Transverse colon (tissue), 4 donors: ENCODE data around the gene KLHL11. TPM values are rescaled to one million over a fixed set of nuclear protein-coding genes. Genes with fewer than 3 reads are reported as not detected.
A peak's percentile ranks its signal among the peaks of the same experiment; 100 is the strongest.

Experiments
- DNase-seq: peaks from one replicate; pipeline ENCODE4 v3.0.0-alpha.2; 2019
- H3K27ac ChIP-seq, 4 donors: fragments of 200-600 bp; sonication (generic); 2 replicates each; pipeline ENCODE4 v1.5.1; 2016 to 2018; ENCODE audit warnings: inconsistent platforms in 4 of 4
- H3K27me3 ChIP-seq: fragments of 200-600 bp; sonication (generic); 2 replicates; pipeline ENCODE4 v1.5.1; 2017; ENCODE audit warnings: inconsistent platforms
- H3K36me3 ChIP-seq, 4 donors: fragments of 200-600 bp; sonication (generic); 2 replicates each; pipeline ENCODE4 v1.5.1; 2017 to 2019; ENCODE audit warnings: inconsistent platforms in 4 of 4
- H3K4me1 ChIP-seq, 4 donors: fragments of 200-600 bp; sonication (generic); 2 replicates each; pipeline ENCODE4 v1.5.1; 2017 to 2020; ENCODE audit warnings: inconsistent platforms in 4 of 4
- H3K4me3 ChIP-seq, 4 donors: fragments of 200-600 bp; sonication (generic); 1 replicate in 1 of 4; 2 replicates in 3 of 4; pipeline versions ENCODE4 v1.5.1 to v1.6.1; 2017 to 2019; ENCODE audit warnings: inconsistent platforms in 4 of 4
- H3K9me3 ChIP-seq, 2 donors: fragments of 200-600 bp; sonication (generic); 2 replicates each; pipeline ENCODE4 v1.5.1; 2017 to 2019; ENCODE audit warnings: inconsistent platforms in 2 of 2
- EP300 ChIP-seq: sonication (generic); formaldehyde crosslinking; IDR thresholded peaks from one replicate; pipeline ENCODE4 v1.6.1; 2017; ENCODE audit warnings: antibody characterized with exemption, low read depth
- POLR2A ChIP-seq: fragments of 450-650 bp; IDR thresholded peaks from one replicate; pipeline ENCODE4 v1.6.1; 2016; ENCODE audit warnings: antibody characterized with exemption, mild to moderate bottlenecking, moderate library complexity
- POLR2AphosphoS5 ChIP-seq, 3 donors: sonication (generic); formaldehyde crosslinking; IDR thresholded peaks; one replicate each; pipeline ENCODE4 v1.6.1; 2016; ENCODE audit warnings: antibody characterized with exemption in 3 of 3
- WGBS, 2 donors: methylation state at CpG; one replicate each; pipeline ENCODE4 v1.1.5; 2018; ENCODE audit warnings: low coverage in 1 of 2; 5-methylcytosine and 5-hydroxymethylcytosine counted together
- in situ Hi-C, 4 donors: fragments of 200-750 bp; cut with MboI; loops; one replicate each; pipeline versions ENCODE4 v1.15.0 to v1.15.1; 2017; ENCODE audit warnings: low sequenced_read_pairs in 3 of 4, low pct_ligation_motif_present in 1 of 4, low pct_unique_long_range_greater_than_20kb in 1 of 4
- intact Hi-C: fragments of 100-400 bp; cut with DNase I; formaldehyde crosslinking; loops from one replicate; pipeline ENCODE4 v1.15.1; 2023; ENCODE audit warnings: low total_unique reads
- total RNA-seq, 4 donors: library from RNA; depleted of rRNA; stranded (reverse); fragments of >200 nt; gene quantifications; one replicate each; pipeline ENCODE4 v1.1.0, GENCODE V29; 2016
- TF ChIP-seq, protein P1 (sequence below), 5 experiments: fragments of 200-600 bp in 3 of 5; fragments of 450-650 bp in 2 of 5; sonication (generic) in 3 of 5; IDR thresholded peaks; 1 replicate in 2 of 5; 2 replicates in 3 of 5; pipeline ENCODE4 v1.5.1; 2016 to 2017; ENCODE audit warnings: antibody characterized with exemption in 5 of 5, inconsistent platforms in 3 of 5, mild to moderate bottlenecking in 2 of 5, moderate library complexity in 1 of 5

The KLHL11 gene
- total RNA-seq, 4 donors from 2014 or later = 5.4 to 19.5 (median 15.9) TPM

DNA sequence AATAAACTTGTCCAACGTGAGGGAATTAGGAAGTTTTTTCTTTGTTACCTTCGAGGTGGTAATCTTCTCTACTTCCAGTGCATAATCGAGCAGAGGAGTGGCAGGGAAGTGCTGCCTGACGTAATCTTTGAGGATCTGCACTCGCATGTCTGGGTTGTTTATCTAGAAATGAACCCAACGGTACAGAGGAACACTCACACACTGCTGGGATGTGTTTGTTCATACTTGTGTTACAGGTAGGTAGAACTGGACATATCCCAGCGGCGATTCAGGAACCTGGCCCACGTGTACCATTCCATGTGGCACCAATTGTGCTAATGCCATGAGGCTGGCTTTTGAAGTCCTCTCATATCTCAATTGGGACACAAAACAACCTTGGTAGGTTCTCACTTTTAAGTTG, 4.2 kb upstream of the KLHL11 start:
- H3K4me3 ChIP-seq = no peak overlapping the region
- H3K9me3 ChIP-seq = no peaks in the 10 kb centered on the region
- H3K27me3 ChIP-seq = no peaks in the 10 kb centered on the region
- H3K27ac ChIP-seq = no peak overlapping the region
- TF ChIP-seq POLR2A = no peak
- TF ChIP-seq, protein P1, sequence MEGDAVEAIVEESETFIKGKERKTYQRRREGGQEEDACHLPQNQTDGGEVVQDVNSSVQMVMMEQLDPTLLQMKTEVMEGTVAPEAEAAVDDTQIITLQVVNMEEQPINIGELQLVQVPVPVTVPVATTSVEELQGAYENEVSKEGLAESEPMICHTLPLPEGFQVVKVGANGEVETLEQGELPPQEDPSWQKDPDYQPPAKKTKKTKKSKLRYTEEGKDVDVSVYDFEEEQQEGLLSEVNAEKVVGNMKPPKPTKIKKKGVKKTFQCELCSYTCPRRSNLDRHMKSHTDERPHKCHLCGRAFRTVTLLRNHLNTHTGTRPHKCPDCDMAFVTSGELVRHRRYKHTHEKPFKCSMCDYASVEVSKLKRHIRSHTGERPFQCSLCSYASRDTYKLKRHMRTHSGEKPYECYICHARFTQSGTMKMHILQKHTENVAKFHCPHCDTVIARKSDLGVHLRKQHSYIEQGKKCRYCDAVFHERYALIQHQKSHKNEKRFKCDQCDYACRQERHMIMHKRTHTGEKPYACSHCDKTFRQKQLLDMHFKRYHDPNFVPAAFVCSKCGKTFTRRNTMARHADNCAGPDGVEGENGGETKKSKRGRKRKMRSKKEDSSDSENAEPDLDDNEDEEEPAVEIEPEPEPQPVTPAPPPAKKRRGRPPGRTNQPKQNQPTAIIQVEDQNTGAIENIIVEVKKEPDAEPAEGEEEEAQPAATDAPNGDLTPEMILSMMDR (IDR thresholded peaks at IDR 0.05) = no peak
- TF ChIP-seq POLR2AphosphoS5 (IDR thresholded peaks at IDR 0.05) = no peak
- TF ChIP-seq EP300 = no peak
- H3K36me3 ChIP-seq = peaks cover 0 to 28% (median 11%) of the 10 kb centered on the region in 4 donors
- peaks cover 0 to 3% (median 3%) of the 10 kb centered on the region in 4 donors for H3K4me1 ChIP-seq
- DNase-seq = no peak
- in situ Hi-C loops = no loop called here
- intact Hi-C loops = no loop called here
- WGBS, 2 donors = 41 to 73% methylated on average over 5 to 9 of the region's 9 CpGs

DNA sequence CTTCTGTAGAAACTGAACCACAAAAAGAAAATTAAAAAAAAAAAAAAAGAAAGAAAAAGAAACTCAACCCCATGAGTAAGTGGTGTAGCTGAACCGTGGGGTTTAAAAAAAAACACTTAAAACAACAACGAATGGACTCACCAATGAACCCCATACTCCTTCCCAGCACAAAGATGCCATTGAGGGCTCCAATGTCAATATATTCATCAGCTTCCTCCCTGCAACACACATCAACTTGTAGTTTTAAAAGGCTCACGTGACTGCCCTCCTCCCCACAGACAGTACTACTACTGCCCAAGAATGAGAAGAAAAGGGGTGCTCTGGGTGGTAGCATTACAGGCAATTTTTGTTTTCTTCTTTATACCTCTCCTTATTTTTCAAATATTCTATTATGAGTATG, 3.3 kb upstream of the KLHL11 start:
- Histone ChIP-seq H3K36me3 (peaks cover 0 to 23% (median 8%) of the 10 kb centered on the region in 4 donors), H3K27ac (no peak overlapping the region), H3K4me3 (no peak overlapping the region), H3K4me1 (peaks cover 8 to 11% (median 11%) of the 10 kb centered on the region in 4 donors), H3K9me3 (no peaks in the 10 kb centered on the region), H3K27me3 (no peaks in the 10 kb centered on the region)
- DNase-seq = no peak
- TF ChIP-seq POLR2A = no peak
- TF ChIP-seq, protein P1 (IDR thresholded peaks at IDR 0.05) = no peak
- TF ChIP-seq POLR2AphosphoS5 (IDR thresholded peaks at IDR 0.05) = no peak
- TF ChIP-seq EP300 = no peak
- in situ Hi-C loops (no loop called here), intact Hi-C loops (no loop called here)
- WGBS, 2 donors = 50 to 66% methylated on average over 2 to 3 of the region's 3 CpGs

DNA sequence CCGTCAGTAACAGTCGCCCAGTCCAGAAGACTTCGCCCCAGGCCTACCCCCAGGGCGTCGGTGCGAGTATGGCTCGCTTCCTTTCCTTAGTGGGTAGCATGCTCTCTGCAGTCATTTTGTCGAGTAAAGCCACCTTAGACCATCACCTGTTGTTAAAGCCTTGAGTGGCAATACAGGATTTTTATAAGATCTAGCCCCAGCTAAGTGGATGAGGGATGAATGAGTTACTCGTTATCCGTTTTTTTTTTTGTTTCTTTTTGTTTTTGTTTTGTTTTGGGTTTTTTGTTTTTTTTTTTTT, 322 bp upstream of the KLHL11 start:
- DNase-seq = no peak
- in situ Hi-C loops = no loop called here
- peak overlapping the region; percentile 94 to 98 (median 94) for H3K27ac ChIP-seq
- H3K36me3 ChIP-seq = peaks cover 0 to 10% (median 3%) of the 10 kb centered on the region in 4 donors
- H3K4me3 ChIP-seq = peak overlapping the region in 3 of 4 donors; percentile 87 to 100 (median 87)
- WGBS, 2 donors = 0 to 1% methylated on average over 7 to 9 of the region's 10 CpGs
- TF ChIP-seq POLR2A = no peak
- TF ChIP-seq POLR2AphosphoS5 (IDR thresholded peaks at IDR 0.05) = no peak
- no peak for TF ChIP-seq EP300
- TF ChIP-seq, protein P1 (IDR thresholded peaks at IDR 0.05) = no peak
- intact Hi-C loops = no loop called here
- H3K9me3 ChIP-seq = no peaks in the 10 kb centered on the region
- H3K4me1 ChIP-seq = peaks cover 12 to 37% (median 19%) of the 10 kb centered on the region in 4 donors
- no peaks in the 10 kb centered on the region for H3K27me3 ChIP-seq

DNA sequence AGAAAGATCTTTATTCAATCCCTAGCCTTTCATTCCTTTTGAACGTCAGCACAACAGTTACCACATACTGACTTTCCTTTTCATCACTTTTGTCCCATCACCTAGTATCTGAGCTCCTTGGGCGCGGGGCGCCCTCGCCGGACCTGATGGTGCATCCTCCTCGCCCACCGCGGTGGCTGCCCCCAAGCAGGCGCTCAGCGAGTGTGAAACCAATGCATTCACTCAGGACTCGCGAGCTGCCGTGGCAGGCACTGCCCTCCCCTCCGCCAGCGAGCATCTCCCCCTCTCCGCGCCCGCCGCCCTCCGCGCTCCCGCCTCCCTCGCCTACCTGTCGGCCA, 756 bp downstream of the KLHL11 start:
- intact Hi-C loops = no loop called here
- WGBS, 2 donors = 1 to 3% methylated on average over 15 to 18 of the region's 25 CpGs
- Histone ChIP-seq H3K4me1 (peaks cover 12 to 37% (median 19%) of the 10 kb centered on the region in 4 donors), H3K27me3 (no peaks in the 10 kb centered on the region), H3K4me3 (peak overlapping the region; percentile 70 to 100 (median 87)), H3K9me3 (no peaks in the 10 kb centered on the region), H3K36me3 (peaks cover 0 to 10% (median 3%) of the 10 kb centered on the region in 4 donors), H3K27ac (peak overlapping the region; percentile 94 to 98 (median 94))
- no peak for DNase-seq
- in situ Hi-C loops = no loop called here
- TF ChIP-seq POLR2A = no peak
- TF ChIP-seq EP300 = no peak
- no peak for TF ChIP-seq POLR2AphosphoS5 (IDR thresholded peaks at IDR 0.05)
- TF ChIP-seq, protein P1 (IDR thresholded peaks at IDR 0.05) = no peak
